HepG2 (cell line): ENCODE measurements around the gene DPEP2NB. TPM values are rescaled to one million over a fixed set of nuclear protein-coding genes. Genes with fewer than 3 reads are reported as not detected.
A peak's percentile ranks its signal among the peaks of the same experiment; 100 is the strongest.

ENCODE experiments used
- ARHGAP35 ChIP-seq: sonication (generic); formaldehyde crosslinking; IDR thresholded peaks from 2 replicates; pipeline ENCODE4 v1.9.0; 2022; ENCODE audit warnings: mild to moderate bottlenecking, inconsistent platforms, moderate library complexity, missing genetic modification reagents, borderline replicate concordance
- ARID2 ChIP-seq: sonication (generic); formaldehyde crosslinking; IDR thresholded peaks from 2 replicates; pipeline ENCODE4 v1.8.1; 2022; ENCODE audit warnings: mild to moderate bottlenecking, missing genetic modification reagents, borderline replicate concordance
- DMAP1 ChIP-seq: IDR thresholded peaks from 2 replicates; pipeline ENCODE4 v1.6.1; 2016
- EED ChIP-seq: sonication (generic); formaldehyde crosslinking; IDR thresholded peaks from 2 replicates; pipeline ENCODE4 v1.5.0; 2020; ENCODE audit warnings: mild to moderate bottlenecking, missing genetic modification reagents
- ETV5 ChIP-seq: IDR thresholded peaks from 2 replicates; pipeline ENCODE4 v1.6.1; 2018; ENCODE audit warnings: missing biosample characterization, missing genetic modification reagents, inconsistent platforms, borderline replicate concordance
- MAZ ChIP-seq, 2 experiments: sonication (generic) in 1 of 2; formaldehyde crosslinking in 1 of 2; IDR thresholded peaks; 2 replicates each; pipeline versions ENCODE4 v1.5.0 to v1.6.1; 2012 to 2020; ENCODE audit warnings: low read depth in 2 of 2, mild to moderate bottlenecking in 2 of 2, borderline replicate concordance in 1 of 2, improper control_type of control experiment in 1 of 2, low read length in 1 of 2, missing genetic modification reagents in 1 of 2, moderate library complexity in 1 of 2
- MEF2D ChIP-seq: sonication (generic); formaldehyde crosslinking; IDR thresholded peaks from 2 replicates; pipeline ENCODE4 v1.5.1; 2020; ENCODE audit warnings: mild to moderate bottlenecking, missing genetic modification reagents
- NFE2L1 ChIP-seq: sonication (generic); formaldehyde crosslinking; IDR thresholded peaks from 2 replicates; pipeline ENCODE4 v1.4.0; 2020; ENCODE audit warnings: missing genetic modification reagents, mild to moderate bottlenecking, borderline replicate concordance
- SIN3A ChIP-seq: IDR thresholded peaks from 2 replicates; pipeline ENCODE4 v1.6.1; 2011; ENCODE audit warnings: low read depth, mild to moderate bottlenecking, control low read depth, low read length, borderline replicate concordance
- SOX5 ChIP-seq: IDR thresholded peaks from 2 replicates; pipeline ENCODE4 v1.6.1; 2016; ENCODE audit warnings: borderline replicate concordance
- TBX2 ChIP-seq: sonication (generic); formaldehyde crosslinking; IDR thresholded peaks from 2 replicates; pipeline ENCODE4 v1.5.0; 2020; ENCODE audit warnings: missing genetic modification reagents, mild to moderate bottlenecking, borderline replicate concordance
- TGIF2 ChIP-seq: IDR thresholded peaks from 2 replicates; pipeline ENCODE4 v1.6.1; 2016; ENCODE audit warnings: control low read depth, missing compliant biosample characterization
- ZNF280B ChIP-seq: sonication (generic); formaldehyde crosslinking; IDR thresholded peaks from 2 replicates; pipeline ENCODE4 v1.5.0; 2020; ENCODE audit warnings: missing genetic modification reagents, mild to moderate bottlenecking, borderline replicate concordance
- ZNF567 ChIP-seq: sonication (generic); formaldehyde crosslinking; IDR thresholded peaks from 2 replicates; pipeline ENCODE4 v1.8.1; 2023; ENCODE audit warnings: mild to moderate bottlenecking, missing genetic modification reagents, borderline replicate concordance
- ZNF746 ChIP-seq: sonication (generic); formaldehyde crosslinking; IDR thresholded peaks from 2 replicates; pipeline ENCODE4 v1.8.0; 2022; ENCODE audit warnings: mild to moderate bottlenecking, missing genetic modification reagents
- ZNF772 ChIP-seq: sonication (generic); formaldehyde crosslinking; IDR thresholded peaks from 2 replicates; pipeline ENCODE4 v1.5.0; 2020; ENCODE audit warnings: mild to moderate bottlenecking, missing genetic modification reagents
- ZNF780A ChIP-seq: sonication (generic); formaldehyde crosslinking; IDR thresholded peaks from 2 replicates; pipeline ENCODE4 v1.8.0; 2022; ENCODE audit warnings: mild to moderate bottlenecking, missing genetic modification reagents, moderate library complexity
- ZSCAN12 ChIP-seq: sonication (generic); formaldehyde crosslinking; IDR thresholded peaks from 2 replicates; pipeline ENCODE4 v1.9.0; 2021; ENCODE audit warnings: mild to moderate bottlenecking, missing genetic modification reagents
- ZSCAN21 ChIP-seq: sonication (generic); formaldehyde crosslinking; IDR thresholded peaks from 2 replicates; pipeline ENCODE4 v1.8.0; 2022; ENCODE audit warnings: mild to moderate bottlenecking, missing genetic modification reagents, moderate library complexity, borderline replicate concordance
- polyA plus RNA-seq, 8 experiments: library from polyadenylated mRNA; depleted of rRNA in 3 of 8; stranded (reverse) in 7 of 8; unstranded in 1 of 8; fragments of >200 nt; fragmentation: Illumina TruSeq in 4 of 8; extraction: Trizol in 4 of 8; gene quantifications; 2 replicates each; pipeline versions ENCODE4 v1.2.1 to v1.2.3, GENCODE V29; 2011 to 2016; ENCODE audit warnings: low read depth in 4 of 8, missing spikeins in 1 of 8, mixed read lengths in 1 of 8; ENCODE audit not compliant: insufficient read depth in 1 of 8
- total RNA-seq, 5 experiments: library from RNA; depleted of rRNA; stranded (reverse); fragments of >200 nt; fragmentation: Illumina TruSeq; extraction: Trizol; gene quantifications; 2 replicates each; pipeline ENCODE4 v1.2.3, GENCODE V29; 2016; ENCODE audit warnings: low read depth in 1 of 5
- TF ChIP-seq, protein P1 (sequence below): conservative IDR thresholded peaks from 2 replicates; pipeline ENCODE4 v1.6.1; 2018; ENCODE audit warnings: missing genetic modification reagents
- TF ChIP-seq, protein P2 (sequence below), 2 experiments: sonication (generic) in 1 of 2; formaldehyde crosslinking in 1 of 2; IDR thresholded peaks; 2 replicates each; pipeline versions ENCODE4 v1.4.0 to v1.6.1; 2018 to 2020; ENCODE audit warnings: missing genetic modification reagents in 2 of 2, borderline replicate concordance in 1 of 2, low read depth in 1 of 2, mild to moderate bottlenecking in 1 of 2, missing biosample characterization in 1 of 2

Gene DPEP2NB
- total and polyA plus RNA-seq, 2 of the 13 experiments (the other 11 are each of a cell fraction or from before 2014, with no cell fraction given), result not detected

GRCh38 chr16:67969254-67970039 is 46.3 kb downstream of the DPEP2NB start (continued):
- TF ChIP-seq ARID2 (CRISPR knock-in tag) (0 out of 2 replicates have a peak, but pooled peaks have one; percentile 16), SOX5 (CRISPR knock-in tag) (no peak), TGIF2 (CRISPR knock-in tag) (0 out of 2 replicates have a peak, but pooled peaks have one; percentile 12), ARHGAP35 (0 out of 2 replicates have a peak, but pooled peaks have one; percentile 53), MAZ (IDR thresholded peaks at IDR 0.05; ENCODE audit: borderline replicate concordance, low read depth, low read length) (0 out of 2 replicates have a peak, but pooled peaks have one; percentile 30), MAZ (CRISPR knock-in tag; IDR thresholded peaks at IDR 0.05; ENCODE audit: low read depth) (no peak), DMAP1 (CRISPR knock-in tag) (no peak), SIN3A (peak; percentile 42; the same call in 1 of the 2 replicates), EED (CRISPR knock-in tag) (no peak), ZSCAN21 (0 out of 2 replicates have a peak, but pooled peaks have one; percentile 21), MEF2D (CRISPR knock-in tag) (peak; percentile 37; the same call in 1 of the 2 replicates), ZNF567 (0 out of 2 replicates have a peak, but pooled peaks have one; percentile 9), ETV5 (peak; percentile 10; the same call in 1 of the 2 replicates), NFE2L1 (no peak), ZNF280B (CRISPR knock-in tag) (peak; percentile 44; the same call in 1 of the 2 replicates), ZSCAN12 (CRISPR knock-in tag) (no peak), ZNF772 (CRISPR knock-in tag) (peak; percentile 64; the same call in 1 of the 2 replicates), ZNF746 (CRISPR knock-in tag) (0 out of 2 replicates have a peak, but pooled peaks have one; percentile 9), ZNF780A (no peak), TBX2 (CRISPR knock-in tag) (peak; percentile 41; the same call in 1 of the 2 replicates)
- TF ChIP-seq, protein P1, sequence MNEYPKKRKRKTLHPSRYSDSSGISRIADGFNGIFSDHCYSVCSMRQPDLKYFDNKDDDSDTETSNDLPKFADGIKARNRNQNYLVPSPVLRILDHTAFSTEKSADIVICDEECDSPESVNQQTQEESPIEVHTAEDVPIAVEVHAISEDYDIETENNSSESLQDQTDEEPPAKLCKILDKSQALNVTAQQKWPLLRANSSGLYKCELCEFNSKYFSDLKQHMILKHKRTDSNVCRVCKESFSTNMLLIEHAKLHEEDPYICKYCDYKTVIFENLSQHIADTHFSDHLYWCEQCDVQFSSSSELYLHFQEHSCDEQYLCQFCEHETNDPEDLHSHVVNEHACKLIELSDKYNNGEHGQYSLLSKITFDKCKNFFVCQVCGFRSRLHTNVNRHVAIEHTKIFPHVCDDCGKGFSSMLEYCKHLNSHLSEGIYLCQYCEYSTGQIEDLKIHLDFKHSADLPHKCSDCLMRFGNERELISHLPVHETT, result no peak
- TF ChIP-seq, protein P2, sequence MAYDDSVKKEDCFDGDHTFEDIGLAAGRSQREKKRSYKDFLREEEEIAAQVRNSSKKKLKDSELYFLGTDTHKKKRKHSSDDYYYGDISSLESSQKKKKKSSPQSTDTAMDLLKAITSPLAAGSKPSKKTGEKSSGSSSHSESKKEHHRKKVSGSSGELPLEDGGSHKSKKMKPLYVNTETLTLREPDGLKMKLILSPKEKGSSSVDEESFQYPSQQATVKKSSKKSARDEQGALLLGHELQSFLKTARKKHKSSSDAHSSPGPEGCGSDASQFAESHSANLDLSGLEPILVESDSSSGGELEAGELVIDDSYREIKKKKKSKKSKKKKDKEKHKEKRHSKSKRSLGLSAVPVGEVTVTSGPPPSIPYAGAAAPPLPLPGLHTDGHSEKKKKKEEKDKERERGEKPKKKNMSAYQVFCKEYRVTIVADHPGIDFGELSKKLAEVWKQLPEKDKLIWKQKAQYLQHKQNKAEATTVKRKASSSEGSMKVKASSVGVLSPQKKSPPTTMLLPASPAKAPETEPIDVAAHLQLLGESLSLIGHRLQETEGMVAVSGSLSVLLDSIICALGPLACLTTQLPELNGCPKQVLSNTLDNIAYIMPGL (CRISPR knock-in tag; IDR thresholded peaks at IDR 0.05; ENCODE audit: borderline replicate concordance in 1 of 2, low read depth in 1 of 2), result peak; percentile 14 to 37; a peak in 3 of 4 replicates
